Prostate gland (tissue), 2 donors: Measurements from ENCODE around the gene ERN1.

ENCODE experiments used
- POLR2A ChIP-seq: fragments of 450-650 bp; IDR thresholded peaks from one replicate; pipeline ENCODE4 v1.6.1; 2016; ENCODE audit warnings: antibody characterized with exemption, mild to moderate bottlenecking
- TF ChIP-seq, protein P1 (sequence below), 4 experiments: fragments of 200-600 bp in 2 of 4; fragments of 450-650 bp in 2 of 4; sonication (generic) in 2 of 4; IDR thresholded peaks; 1 replicate in 3 of 4; 2 replicates in 1 of 4; pipeline ENCODE4 v1.5.1; 2016 to 2019; ENCODE audit warnings: antibody characterized with exemption in 4 of 4, mild to moderate bottlenecking in 2 of 4, moderate library complexity in 2 of 4

- no peak for TF ChIP-seq POLR2A
- TF ChIP-seq, protein P1, sequence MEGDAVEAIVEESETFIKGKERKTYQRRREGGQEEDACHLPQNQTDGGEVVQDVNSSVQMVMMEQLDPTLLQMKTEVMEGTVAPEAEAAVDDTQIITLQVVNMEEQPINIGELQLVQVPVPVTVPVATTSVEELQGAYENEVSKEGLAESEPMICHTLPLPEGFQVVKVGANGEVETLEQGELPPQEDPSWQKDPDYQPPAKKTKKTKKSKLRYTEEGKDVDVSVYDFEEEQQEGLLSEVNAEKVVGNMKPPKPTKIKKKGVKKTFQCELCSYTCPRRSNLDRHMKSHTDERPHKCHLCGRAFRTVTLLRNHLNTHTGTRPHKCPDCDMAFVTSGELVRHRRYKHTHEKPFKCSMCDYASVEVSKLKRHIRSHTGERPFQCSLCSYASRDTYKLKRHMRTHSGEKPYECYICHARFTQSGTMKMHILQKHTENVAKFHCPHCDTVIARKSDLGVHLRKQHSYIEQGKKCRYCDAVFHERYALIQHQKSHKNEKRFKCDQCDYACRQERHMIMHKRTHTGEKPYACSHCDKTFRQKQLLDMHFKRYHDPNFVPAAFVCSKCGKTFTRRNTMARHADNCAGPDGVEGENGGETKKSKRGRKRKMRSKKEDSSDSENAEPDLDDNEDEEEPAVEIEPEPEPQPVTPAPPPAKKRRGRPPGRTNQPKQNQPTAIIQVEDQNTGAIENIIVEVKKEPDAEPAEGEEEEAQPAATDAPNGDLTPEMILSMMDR (IDR thresholded peaks at IDR 0.05): no peak
Measured at GRCh38 chr17:64124609-64125008, 5.3 kb downstream of the ERN1 start.
